Measurements from ENCODE around the gene ZNF586.

The ZNF586 gene

DNA sequence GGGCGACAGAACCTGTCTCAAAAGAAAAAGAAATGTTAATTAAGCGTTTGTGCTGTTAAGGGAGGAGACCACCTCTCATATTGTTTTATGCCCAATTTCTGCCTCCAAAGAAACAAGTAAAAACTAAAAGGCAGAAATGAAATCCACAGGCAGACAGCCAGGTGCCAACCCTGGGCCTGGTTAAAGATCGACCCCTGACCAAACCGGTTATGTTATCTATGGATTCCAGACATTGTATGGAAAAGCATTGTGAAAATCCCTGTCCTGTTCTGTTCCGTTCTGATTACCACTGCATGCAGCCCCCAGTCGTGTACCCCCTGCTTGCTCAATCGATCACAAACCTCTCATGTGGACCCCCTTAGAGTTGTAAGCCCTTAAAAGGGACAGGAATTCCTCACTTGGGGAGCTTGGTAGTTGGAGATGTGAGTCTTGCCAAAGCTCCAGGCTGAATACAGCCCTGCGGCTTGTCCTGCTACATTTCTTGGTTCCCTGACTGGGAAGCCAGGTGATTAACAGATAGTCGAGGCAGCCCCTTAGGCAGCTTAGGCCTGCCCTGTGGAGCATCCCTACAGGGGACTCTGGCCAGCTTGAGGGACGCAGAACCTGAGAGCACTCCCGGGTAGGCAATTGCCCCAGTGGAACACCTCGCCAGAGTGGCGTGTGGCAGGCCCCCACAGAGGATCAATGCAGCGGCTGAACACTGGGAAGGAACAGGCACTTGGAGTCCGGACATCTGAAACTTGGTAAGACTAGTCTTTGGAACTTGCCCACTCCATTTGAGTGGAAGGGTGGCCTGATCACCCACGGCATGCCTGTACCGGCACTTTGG lies 46.0 kb downstream of the ZNF586 start:
- TF ChIP-seq FOXP2 (optimal IDR thresholded peaks at IDR 0.05; ENCODE audit: borderline replicate concordance, extremely low read depth, extremely low read length, insufficient read depth) (no peak), TAF1 (IDR thresholded peaks at IDR 0.05; ENCODE audit: borderline replicate concordance, insufficient read depth, low read length) (no peak), POLR2AphosphoS5 (IDR thresholded peaks at IDR 0.05; ENCODE audit: low read depth, low read length) (no peak)

GRCh38 chr19:57816652-57817051 lies 47.2 kb downstream of the ZNF586 start:
- TF ChIP-seq, protein P1, sequence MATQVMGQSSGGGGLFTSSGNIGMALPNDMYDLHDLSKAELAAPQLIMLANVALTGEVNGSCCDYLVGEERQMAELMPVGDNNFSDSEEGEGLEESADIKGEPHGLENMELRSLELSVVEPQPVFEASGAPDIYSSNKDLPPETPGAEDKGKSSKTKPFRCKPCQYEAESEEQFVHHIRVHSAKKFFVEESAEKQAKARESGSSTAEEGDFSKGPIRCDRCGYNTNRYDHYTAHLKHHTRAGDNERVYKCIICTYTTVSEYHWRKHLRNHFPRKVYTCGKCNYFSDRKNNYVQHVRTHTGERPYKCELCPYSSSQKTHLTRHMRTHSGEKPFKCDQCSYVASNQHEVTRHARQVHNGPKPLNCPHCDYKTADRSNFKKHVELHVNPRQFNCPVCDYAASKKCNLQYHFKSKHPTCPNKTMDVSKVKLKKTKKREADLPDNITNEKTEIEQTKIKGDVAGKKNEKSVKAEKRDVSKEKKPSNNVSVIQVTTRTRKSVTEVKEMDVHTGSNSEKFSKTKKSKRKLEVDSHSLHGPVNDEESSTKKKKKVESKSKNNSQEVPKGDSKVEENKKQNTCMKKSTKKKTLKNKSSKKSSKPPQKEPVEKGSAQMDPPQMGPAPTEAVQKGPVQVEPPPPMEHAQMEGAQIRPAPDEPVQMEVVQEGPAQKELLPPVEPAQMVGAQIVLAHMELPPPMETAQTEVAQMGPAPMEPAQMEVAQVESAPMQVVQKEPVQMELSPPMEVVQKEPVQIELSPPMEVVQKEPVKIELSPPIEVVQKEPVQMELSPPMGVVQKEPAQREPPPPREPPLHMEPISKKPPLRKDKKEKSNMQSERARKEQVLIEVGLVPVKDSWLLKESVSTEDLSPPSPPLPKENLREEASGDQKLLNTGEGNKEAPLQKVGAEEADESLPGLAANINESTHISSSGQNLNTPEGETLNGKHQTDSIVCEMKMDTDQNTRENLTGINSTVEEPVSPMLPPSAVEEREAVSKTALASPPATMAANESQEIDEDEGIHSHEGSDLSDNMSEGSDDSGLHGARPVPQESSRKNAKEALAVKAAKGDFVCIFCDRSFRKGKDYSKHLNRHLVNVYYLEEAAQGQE (IDR thresholded peaks at IDR 0.05; ENCODE audit: insufficient read depth in 1 of 2, low read depth in 2 of 2, low read length in 2 of 2): no peak
- TF ChIP-seq FOXP2 (optimal IDR thresholded peaks at IDR 0.05; ENCODE audit: borderline replicate concordance, extremely low read depth, extremely low read length, insufficient read depth): no peak

DNA sequence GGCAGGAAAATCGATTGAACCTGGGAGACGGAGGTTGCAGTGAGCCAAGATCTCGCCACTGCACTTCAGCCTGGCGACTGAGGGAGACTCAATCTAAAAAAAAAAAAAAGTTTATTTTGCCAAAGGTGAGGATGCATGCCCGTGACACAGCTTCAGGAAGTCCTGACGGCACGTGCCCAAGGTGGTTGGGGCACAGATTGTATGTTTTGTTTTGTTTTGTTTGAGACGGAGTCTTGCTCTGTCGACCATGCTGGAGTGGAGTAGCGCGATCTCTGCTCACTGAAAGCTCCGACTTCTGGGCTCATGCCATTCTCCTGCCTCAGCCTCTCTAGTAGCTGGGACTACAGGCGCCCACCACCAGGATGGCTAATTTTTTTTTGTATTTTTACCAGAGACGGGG lies 48.5 kb downstream of the ZNF586 start:
- TF ChIP-seq POLR2AphosphoS5 (IDR thresholded peaks at IDR 0.05; ENCODE audit: low read depth, low read length) (no peak), TAF1 (IDR thresholded peaks at IDR 0.05; ENCODE audit: borderline replicate concordance, insufficient read depth, low read length) (no peak), SIN3A (IDR thresholded peaks at IDR 0.05; ENCODE audit: borderline replicate concordance, insufficient read depth, low read length) (no peak), FOXP2 (optimal IDR thresholded peaks at IDR 0.05; ENCODE audit: borderline replicate concordance, extremely low read depth, extremely low read length, insufficient read depth) (no peak)
- TF ChIP-seq, protein P1 (IDR thresholded peaks at IDR 0.05; ENCODE audit: insufficient read depth in 1 of 2, low read depth in 2 of 2, low read length in 2 of 2): no peak

- no peak for TF ChIP-seq FOXP2 (optimal IDR thresholded peaks at IDR 0.05; ENCODE audit: borderline replicate concordance, extremely low read depth, extremely low read length, insufficient read depth)
- TF ChIP-seq SIN3A (IDR thresholded peaks at IDR 0.05; ENCODE audit: borderline replicate concordance, insufficient read depth, low read length): no peak
- TF ChIP-seq, protein P1 (IDR thresholded peaks at IDR 0.05; ENCODE audit: insufficient read depth in 1 of 2, low read depth in 2 of 2, low read length in 2 of 2): no peak
- TF ChIP-seq TAF1 (IDR thresholded peaks at IDR 0.05; ENCODE audit: borderline replicate concordance, insufficient read depth, low read length): no peak
- no peak for TF ChIP-seq POLR2AphosphoS5 (IDR thresholded peaks at IDR 0.05; ENCODE audit: low read depth, low read length)
Observed at GRCh38 chr19:57818378-57818777, 48.9 kb downstream of the ZNF586 start.

DNA sequence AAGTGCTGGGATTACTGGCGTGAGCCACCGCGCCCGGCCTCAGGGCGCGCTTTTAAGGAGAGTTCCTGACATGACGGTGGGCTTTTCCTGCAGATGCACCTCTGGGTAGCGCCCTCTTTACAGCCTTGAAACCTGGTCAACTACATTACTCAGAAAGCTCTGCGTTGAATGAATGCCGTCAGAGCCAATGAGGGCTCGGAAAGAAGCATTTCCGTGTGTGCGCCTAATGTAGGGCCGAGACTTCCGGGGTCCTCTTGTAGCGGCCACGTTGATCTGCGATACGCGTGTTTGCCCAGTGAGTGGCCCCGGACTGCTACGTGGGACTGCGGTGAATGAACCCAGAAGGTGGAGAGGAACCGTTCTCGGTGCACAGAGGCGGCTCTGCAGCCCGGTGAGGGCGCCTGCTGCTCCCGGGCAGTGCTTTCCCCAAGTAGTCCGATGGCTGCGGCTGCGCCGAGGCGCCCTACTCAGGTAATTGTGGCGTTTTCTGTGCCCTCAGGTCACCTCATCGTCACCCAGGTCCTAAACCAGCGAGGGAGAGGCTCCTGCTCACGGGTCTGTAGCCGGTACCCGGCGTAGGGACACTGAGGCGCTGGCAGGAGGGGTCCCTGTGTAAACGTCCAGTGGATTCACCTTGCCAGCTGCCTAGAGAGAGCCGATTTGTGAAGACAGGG lies 50.1 kb downstream of the ZNF586 start:
- peak; percentile 88 for TF ChIP-seq POLR2AphosphoS5 (IDR thresholded peaks at IDR 0.05; ENCODE audit: low read depth, low read length)
- peak; percentile 89; the same call in 1 of the 2 replicates for TF ChIP-seq TAF1 (IDR thresholded peaks at IDR 0.05; ENCODE audit: borderline replicate concordance, insufficient read depth, low read length)
- TF ChIP-seq, protein P1 (IDR thresholded peaks at IDR 0.05; ENCODE audit: insufficient read depth in 1 of 2, low read depth in 2 of 2, low read length in 2 of 2): no peak
- peak; percentile 87; the same call in 1 of the 2 replicates for TF ChIP-seq SIN3A (IDR thresholded peaks at IDR 0.05; ENCODE audit: borderline replicate concordance, insufficient read depth, low read length)
- no peak for TF ChIP-seq FOXP2 (optimal IDR thresholded peaks at IDR 0.05; ENCODE audit: borderline replicate concordance, extremely low read depth, extremely low read length, insufficient read depth)
